ENCODE data around the gene C1orf50. TPM values are rescaled to one million over a fixed set of nuclear protein-coding genes. Genes with fewer than 3 reads are reported as not detected.
A peak's percentile ranks its signal among the peaks of the same experiment; 100 is the strongest.
"Not testable (repeated sequence)": the region's sequence is repeated elsewhere in the genome, so short reads cannot be mapped to it uniquely, and the experiment has no call there.

The C1orf50 gene
- 7.5 TPM for total RNA-seq
- polyA plus RNA-seq (ENCODE audit: insufficient read depth, low read depth, low replicate concordance), result 14.6 TPM
- long read RNA-seq, donor 1, full-length matches to known transcripts, result 4 of 4 reads
- long read RNA-seq, donor 1, partial matches to known transcripts, result 0 of 4 reads
- long read RNA-seq, donor 1, other reads (novel, unspliced or antisense), result 0 of 4 reads
- long read RNA-seq, donor 2, full-length matches to known transcripts, result 3 of 3 reads
- long read RNA-seq, donor 2, partial matches to known transcripts, result 0 of 3 reads
- long read RNA-seq, donor 2, other reads (novel, unspliced or antisense), result 0 of 3 reads
- long read RNA-seq, donor 3, full-length matches to known transcripts, result 7 of 14 reads
- long read RNA-seq, donor 3, partial matches to known transcripts, result 0 of 14 reads
- long read RNA-seq, donor 3, other reads (novel, unspliced or antisense), result 7 of 14 reads
- long read RNA-seq, donor 4, full-length matches to known transcripts, result 3 of 3 reads
- long read RNA-seq, donor 4, partial matches to known transcripts, result 0 of 3 reads
- long read RNA-seq, donor 4, other reads (novel, unspliced or antisense), result 0 of 3 reads
- long read RNA-seq, donor 5, full-length matches to known transcripts, result 1 of 1 reads
- long read RNA-seq, donor 5, partial matches to known transcripts, result 0 of 1 reads
- long read RNA-seq, donor 5, other reads (novel, unspliced or antisense), result 0 of 1 reads
- long read RNA-seq, donor 6, full-length matches to known transcripts, result 2 of 2 reads
- long read RNA-seq, donor 6, partial matches to known transcripts, result 0 of 2 reads
- long read RNA-seq, donor 6, other reads (novel, unspliced or antisense), result 0 of 2 reads
- long read RNA-seq, donor 7, full-length matches to known transcripts, result 2 of 7 reads
- long read RNA-seq, donor 7, partial matches to known transcripts, result 1 of 7 reads
- long read RNA-seq, donor 7, other reads (novel, unspliced or antisense), result 4 of 7 reads
- long read RNA-seq, donor 8, full-length matches to known transcripts, result 5 of 5 reads
- long read RNA-seq, donor 8, partial matches to known transcripts, result 0 of 5 reads
- long read RNA-seq, donor 8, other reads (novel, unspliced or antisense), result 0 of 5 reads
- long read RNA-seq, donor 9, full-length matches to known transcripts, result 2 of 2 reads
- long read RNA-seq, donor 9, partial matches to known transcripts, result 0 of 2 reads
- long read RNA-seq, donor 9, other reads (novel, unspliced or antisense), result 0 of 2 reads
- long read RNA-seq, donor 10, full-length matches to known transcripts, result 7 of 236 reads
- long read RNA-seq, donor 10, partial matches to known transcripts, result 229 of 236 reads
- long read RNA-seq, donor 10, other reads (novel, unspliced or antisense), result 0 of 236 reads

DNA sequence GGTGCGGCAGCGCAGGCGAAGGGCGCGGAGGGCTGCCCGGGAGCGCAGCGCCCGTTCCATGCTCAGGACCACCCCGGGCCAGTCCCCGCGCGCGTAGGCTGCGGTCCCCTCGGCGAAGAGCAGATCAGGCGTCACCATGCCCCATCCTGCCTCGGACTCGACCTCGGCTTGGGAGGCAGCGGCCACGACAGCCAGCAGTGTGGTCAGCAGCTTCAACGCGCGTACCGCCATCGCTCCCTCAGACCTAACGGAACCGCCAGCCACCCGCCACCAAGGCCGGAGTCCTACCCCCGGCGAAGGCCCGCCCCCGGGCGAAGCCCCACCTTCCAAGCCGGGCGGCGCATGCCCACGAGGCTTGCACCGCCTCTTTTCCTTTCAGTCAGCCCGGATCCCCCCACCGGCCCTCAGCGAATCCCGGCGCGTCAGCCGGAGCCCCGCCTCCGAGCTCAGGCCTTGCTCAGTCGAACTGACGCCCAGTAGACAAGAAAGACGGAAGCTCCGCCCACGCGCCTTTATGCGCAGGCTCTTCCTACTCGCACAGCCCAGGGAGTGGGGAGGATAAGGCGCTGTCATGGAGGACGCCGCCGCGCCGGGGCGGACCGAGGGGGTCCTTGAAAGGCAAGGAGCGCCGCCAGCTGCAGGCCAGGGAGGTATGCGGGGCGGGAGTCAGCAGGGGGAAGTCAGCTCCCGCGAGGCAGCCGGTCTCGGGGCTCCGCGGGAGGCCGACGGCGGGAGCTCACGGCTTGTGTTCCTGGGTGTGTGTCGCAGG lies at the start of gene C1orf50, which contains the start of gene P3H1:
C1orf50 (plus strand) TSS at position 509 of the 769 bp plus-strand sequence; CDS start at position 572, 63 bp downstream.
P3H1 (minus strand) TSS at position 288 of the 769 bp plus-strand sequence; CDS start at position 231, 57 bp downstream.
- H3K4me3 ChIP-seq (ENCODE audit: low read length in 3 of 3), result peak within 1 kb of the TSS; percentile 82 to 89 (median 89)
- intact Hi-C loops (cut with DNase I), result no loop called here
- H3K36me3 ChIP-seq (ENCODE audit: control insufficient read depth in 2 of 3, insufficient read depth in 3 of 3, low read length in 3 of 3), result no peaks in the 10 kb centered on the region
- H3K9me3 ChIP-seq (ENCODE audit: control insufficient read depth in 2 of 3, insufficient read depth in 1 of 3, low read length in 3 of 3), result no peaks in the 10 kb centered on the region
- FAIRE-seq (peak; percentile 93), DNase-seq (peak; percentile 100)
- TF ChIP-seq, protein P1, sequence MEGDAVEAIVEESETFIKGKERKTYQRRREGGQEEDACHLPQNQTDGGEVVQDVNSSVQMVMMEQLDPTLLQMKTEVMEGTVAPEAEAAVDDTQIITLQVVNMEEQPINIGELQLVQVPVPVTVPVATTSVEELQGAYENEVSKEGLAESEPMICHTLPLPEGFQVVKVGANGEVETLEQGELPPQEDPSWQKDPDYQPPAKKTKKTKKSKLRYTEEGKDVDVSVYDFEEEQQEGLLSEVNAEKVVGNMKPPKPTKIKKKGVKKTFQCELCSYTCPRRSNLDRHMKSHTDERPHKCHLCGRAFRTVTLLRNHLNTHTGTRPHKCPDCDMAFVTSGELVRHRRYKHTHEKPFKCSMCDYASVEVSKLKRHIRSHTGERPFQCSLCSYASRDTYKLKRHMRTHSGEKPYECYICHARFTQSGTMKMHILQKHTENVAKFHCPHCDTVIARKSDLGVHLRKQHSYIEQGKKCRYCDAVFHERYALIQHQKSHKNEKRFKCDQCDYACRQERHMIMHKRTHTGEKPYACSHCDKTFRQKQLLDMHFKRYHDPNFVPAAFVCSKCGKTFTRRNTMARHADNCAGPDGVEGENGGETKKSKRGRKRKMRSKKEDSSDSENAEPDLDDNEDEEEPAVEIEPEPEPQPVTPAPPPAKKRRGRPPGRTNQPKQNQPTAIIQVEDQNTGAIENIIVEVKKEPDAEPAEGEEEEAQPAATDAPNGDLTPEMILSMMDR (IDR thresholded peaks at IDR 0.05; ENCODE audit: borderline replicate concordance, extremely low read depth, insufficient read depth), result no peak
- H3K4me1 ChIP-seq (ENCODE audit: control insufficient read depth in 2 of 3, insufficient read depth in 2 of 3, low read depth in 1 of 3, low read length in 3 of 3), result peaks cover 0 to 8% (median 0%) of the 10 kb centered on the region in 3 donors
- peak within 1 kb of the TSS; percentile 81 to 93 (median 85) for H3K9ac ChIP-seq (ENCODE audit: low read length in 3 of 3)
- peak within 1 kb of the TSS; percentile 84 to 85 for H3K27ac ChIP-seq (ENCODE audit: low read depth in 2 of 2, low read length in 2 of 2)
- H3K27me3 ChIP-seq (ENCODE audit: control insufficient read depth, insufficient read depth, low read length), result no peaks in the 10 kb centered on the region

DNA sequence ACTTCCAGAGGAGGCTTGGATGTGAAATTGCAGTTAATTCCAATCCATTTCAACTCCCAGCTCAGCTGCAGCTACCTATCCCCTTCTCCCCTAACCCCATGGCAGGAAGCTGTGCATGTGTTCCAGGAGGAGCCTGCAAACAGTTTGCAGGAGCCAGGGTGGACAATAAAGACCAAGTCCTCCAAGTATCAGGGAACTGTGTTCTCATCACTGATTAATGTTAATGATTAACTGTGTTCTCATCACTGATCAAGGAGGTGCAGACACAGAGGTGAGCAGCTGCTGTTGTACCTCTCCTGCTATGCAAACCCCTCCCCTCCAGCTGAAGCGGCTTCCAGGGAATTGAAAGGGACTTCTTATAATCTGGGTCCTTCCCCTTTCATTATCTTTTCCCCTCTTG lies 46.2 kb upstream of the C1orf50 start:
- DNase-seq (peak in 2 of 5 donors; percentile 61 to 68), FAIRE-seq (no peak)
- H3K36me3 ChIP-seq (ENCODE audit: control insufficient read depth in 2 of 3, insufficient read depth in 3 of 3, low read length in 3 of 3), result no peaks in the 10 kb centered on the region
- no peaks in the 10 kb centered on the region for H3K9me3 ChIP-seq (ENCODE audit: control insufficient read depth in 2 of 3, insufficient read depth in 1 of 3, low read length in 3 of 3)
- intact Hi-C loops (cut with DNase I), result no loop called here
- no peaks in the 10 kb centered on the region for H3K4me1 ChIP-seq (ENCODE audit: control insufficient read depth in 2 of 3, insufficient read depth in 2 of 3, low read depth in 1 of 3, low read length in 3 of 3)
- H3K27me3 ChIP-seq (ENCODE audit: control insufficient read depth, insufficient read depth, low read length), result no peaks in the 10 kb centered on the region
- TF ChIP-seq, protein P1 (IDR thresholded peaks at IDR 0.05; ENCODE audit: borderline replicate concordance, extremely low read depth, insufficient read depth), result no peak
- no peak overlapping the region for H3K4me3 ChIP-seq (ENCODE audit: low read length in 3 of 3)
- no peak overlapping the region for H3K27ac ChIP-seq (ENCODE audit: low read depth in 2 of 2, low read length in 2 of 2)
- no peak overlapping the region for H3K9ac ChIP-seq (ENCODE audit: low read length in 3 of 3)

DNA sequence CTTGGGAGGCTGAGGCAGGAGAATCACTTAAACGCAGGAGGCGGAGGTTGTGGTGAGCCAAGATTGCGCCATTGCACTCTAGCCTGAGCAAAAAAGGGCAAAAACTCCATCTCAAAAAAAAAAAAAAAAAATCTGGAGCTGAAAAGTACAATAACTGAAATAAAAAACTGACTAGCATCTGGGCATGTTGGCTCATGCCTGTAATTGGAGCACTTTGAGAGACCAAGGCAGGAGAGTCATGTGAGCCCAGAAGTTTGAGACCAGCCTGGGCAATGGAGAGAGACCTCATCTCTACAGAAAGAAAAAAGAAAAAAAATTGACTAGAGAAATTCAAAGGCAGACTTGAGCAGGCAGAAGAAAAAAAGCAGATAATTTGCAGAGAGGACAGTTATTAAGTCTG lies 45.1 kb upstream of the C1orf50 start:
- Histone ChIP-seq H3K27ac (ENCODE audit: low read depth in 2 of 2, low read length in 2 of 2) (no peak overlapping the region), H3K36me3 (ENCODE audit: control insufficient read depth in 2 of 3, insufficient read depth in 3 of 3, low read length in 3 of 3) (no peaks in the 10 kb centered on the region), H3K9ac (ENCODE audit: low read length in 3 of 3) (no peak overlapping the region), H3K4me1 (ENCODE audit: control insufficient read depth in 2 of 3, insufficient read depth in 2 of 3, low read depth in 1 of 3, low read length in 3 of 3) (no peaks in the 10 kb centered on the region), H3K9me3 (ENCODE audit: control insufficient read depth in 2 of 3, insufficient read depth in 1 of 3, low read length in 3 of 3) (no peaks in the 10 kb centered on the region), H3K27me3 (ENCODE audit: control insufficient read depth, insufficient read depth, low read length) (no peaks in the 10 kb centered on the region), H3K4me3 (ENCODE audit: low read length in 3 of 3) (no peak overlapping the region)
- DNase-seq (no peak), FAIRE-seq (no peak)
- TF ChIP-seq, protein P1 (IDR thresholded peaks at IDR 0.05; ENCODE audit: borderline replicate concordance, extremely low read depth, insufficient read depth), result no peak
- intact Hi-C loops (cut with DNase I), result no loop called here

DNA sequence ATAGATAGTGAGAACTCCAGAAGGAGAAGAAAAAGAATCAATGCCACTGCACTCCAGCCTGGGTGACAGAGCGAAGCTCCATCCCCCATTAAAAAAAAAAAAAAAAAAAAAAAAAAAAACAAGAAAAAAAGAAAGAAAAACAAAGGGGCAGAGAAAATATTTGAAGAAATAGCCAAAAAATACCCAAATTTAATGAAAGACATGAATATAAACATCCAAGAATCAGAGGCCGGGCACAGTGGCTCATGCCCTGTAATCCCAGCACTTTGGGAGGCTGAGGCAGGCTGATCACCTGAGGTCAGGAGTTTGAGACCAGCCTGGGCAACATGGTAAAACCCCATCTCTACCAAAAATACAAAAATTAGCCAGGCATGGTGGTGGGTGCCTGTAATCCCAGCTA lies 44.6 kb upstream of the C1orf50 start:
- intact Hi-C loops (cut with DNase I); H3K27ac ChIP-seq (ENCODE audit: low read depth in 2 of 2, low read length in 2 of 2); H3K4me1 ChIP-seq (ENCODE audit: control insufficient read depth in 2 of 3, insufficient read depth in 2 of 3, low read depth in 1 of 3, low read length in 3 of 3); H3K4me3 ChIP-seq (ENCODE audit: low read length in 3 of 3); H3K9me3 ChIP-seq (ENCODE audit: control insufficient read depth in 2 of 3, insufficient read depth in 1 of 3, low read length in 3 of 3); H3K27me3 ChIP-seq (ENCODE audit: control insufficient read depth, insufficient read depth, low read length); H3K9ac ChIP-seq (ENCODE audit: low read length in 3 of 3); FAIRE-seq; H3K36me3 ChIP-seq (ENCODE audit: control insufficient read depth in 2 of 3, insufficient read depth in 3 of 3, low read length in 3 of 3); DNase-seq: not testable (repeated sequence)
